Ascending aorta (tissue), 2 donors: ENCODE measurements around the gene THEMIS2. TPM values are rescaled to one million over a fixed set of nuclear protein-coding genes. Genes with fewer than 3 reads are reported as not detected.

ENCODE experiments used
- DNase-seq, 2 donors: peaks; one replicate each; pipeline ENCODE4 v3.0.0-alpha.2; 2019; ENCODE audit warnings: low spot score in 2 of 2
- H3K27ac ChIP-seq, 2 donors: fragments of 200-600 bp; sonication (generic); one replicate each; pipeline ENCODE4 v1.5.1; 2016 to 2017; ENCODE audit warnings: mild to moderate bottlenecking in 1 of 2
- H3K27me3 ChIP-seq: fragments of 200-600 bp; sonication (generic); one replicate; pipeline ENCODE4 v1.5.1; 2017
- H3K36me3 ChIP-seq, 2 donors: fragments of 200-600 bp; sonication (generic); one replicate each; pipeline ENCODE4 v1.5.1; 2016
- H3K4me1 ChIP-seq, 2 donors: fragments of 200-600 bp; sonication (generic); one replicate each; pipeline ENCODE4 v1.5.1; 2016 to 2017; ENCODE audit warnings: mild to moderate bottlenecking in 1 of 2
- H3K4me3 ChIP-seq, 2 donors: fragments of 200-600 bp; sonication (generic); one replicate each; pipeline ENCODE4 v1.5.1; 2016 to 2017; ENCODE audit warnings: mild to moderate bottlenecking in 1 of 2
- H3K9me3 ChIP-seq, 2 donors: fragments of 200-600 bp; sonication (generic); one replicate each; pipeline ENCODE4 v1.5.1; 2016
- CTCF ChIP-seq, 3 experiments: fragments of 200-600 bp in 2 of 3; fragments of 450-650 bp in 1 of 3; sonication (generic) in 2 of 3; IDR thresholded peaks; one replicate each; pipeline ENCODE4 v1.5.1; 2016 to 2019; ENCODE audit warnings: antibody characterized with exemption in 3 of 3, mild to moderate bottlenecking in 1 of 3, moderate library complexity in 1 of 3
- intact Hi-C: fragments of 100-400 bp; cut with DNase I; formaldehyde crosslinking; loops from one replicate; pipeline ENCODE4 v1.15.1; 2023
- total RNA-seq: library from RNA; depleted of rRNA; stranded (reverse); fragments of >200 nt; gene quantifications from one replicate; pipeline ENCODE4 v1.1.0, GENCODE V29; 2016

THEMIS2 gene
- total RNA-seq, 1 donor from 2014 or later, result 206 TPM

GRCh38 chr1:27872802-27873551 lies 633 bp downstream of the THEMIS2 start:
- Histone ChIP-seq H3K4me1 (peaks cover 2 to 3% of the 10 kb centered on the region in 2 donors), H3K27me3 (no peaks in the 10 kb centered on the region), H3K36me3 (no peaks in the 10 kb centered on the region), H3K4me3 (peak overlapping the region; percentile 59 to 83), H3K9me3 (no peaks in the 10 kb centered on the region), H3K27ac (peak overlapping the region; percentile 48 to 73)
- DNase-seq, result no peak
- intact Hi-C loops, result no loop called here
- TF ChIP-seq CTCF (IDR thresholded peaks at IDR 0.05), result no peak

GRCh38 chr1:27873671-27874384 lies 1.5 kb downstream of the THEMIS2 start:
- no peaks in the 10 kb centered on the region for H3K27me3 ChIP-seq
- no peaks in the 10 kb centered on the region for H3K9me3 ChIP-seq
- DNase-seq, result no peak
- peaks cover 2 to 3% of the 10 kb centered on the region in 2 donors for H3K4me1 ChIP-seq
- intact Hi-C loops, result no loop called here
- peak overlapping the region; percentile 59 to 83 for H3K4me3 ChIP-seq
- TF ChIP-seq CTCF (IDR thresholded peaks at IDR 0.05), result no peak
- peak overlapping the region; percentile 57 to 73 for H3K27ac ChIP-seq
- no peaks in the 10 kb centered on the region for H3K36me3 ChIP-seq

DNA sequence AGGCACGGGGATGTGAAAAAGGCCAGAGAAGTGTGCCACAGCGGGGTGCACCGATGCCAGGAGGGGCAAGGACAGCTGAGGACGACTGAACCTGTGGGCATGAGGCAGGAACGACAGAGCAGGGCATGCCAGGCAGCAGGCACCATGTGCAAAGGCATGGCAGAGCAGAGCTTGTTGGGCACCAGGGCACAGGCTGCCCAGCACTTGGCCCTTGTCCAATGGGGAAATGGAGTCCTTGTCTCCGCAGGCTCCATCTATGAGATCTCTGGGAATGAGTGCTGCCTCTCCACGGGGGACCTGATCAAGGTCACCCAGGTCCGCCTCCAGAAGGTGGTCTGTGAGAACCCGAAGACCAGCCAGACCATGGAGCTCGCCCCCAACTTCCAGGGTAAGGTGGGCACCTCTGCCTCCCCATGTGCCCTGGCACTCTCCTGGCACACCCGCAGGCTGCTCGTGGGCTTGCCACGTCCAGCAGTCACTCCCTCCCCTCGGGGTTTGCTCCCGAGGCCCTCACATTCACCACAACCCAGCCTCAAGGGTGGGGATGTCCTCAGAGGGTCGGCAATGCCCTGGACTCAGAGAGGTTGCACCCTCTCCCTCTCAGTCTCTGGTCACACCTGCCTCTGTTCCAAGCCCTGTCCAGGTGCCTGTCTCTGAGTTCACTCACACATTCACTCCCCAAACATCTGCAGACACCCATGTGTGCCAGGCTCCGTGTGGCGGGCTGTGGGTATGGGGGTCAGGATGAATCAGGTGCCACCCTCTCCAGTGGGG lies 4.2 kb downstream of the THEMIS2 start:
- no peak for DNase-seq

DNA sequence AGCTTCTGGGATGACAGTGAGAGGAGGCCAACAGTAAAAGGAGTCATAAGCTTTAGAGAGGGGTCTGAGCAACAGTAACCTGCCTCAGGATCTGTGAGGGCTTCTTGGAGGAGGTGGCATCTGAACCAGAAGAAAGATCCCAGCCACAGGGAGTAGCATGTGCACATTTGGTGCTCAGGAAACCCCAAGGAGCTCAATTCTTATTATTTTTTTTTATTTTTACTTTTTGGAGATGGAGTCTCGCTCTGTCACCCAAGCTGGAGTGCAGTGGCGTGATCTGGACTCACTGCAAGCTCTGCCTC lies 4.7 kb downstream of the THEMIS2 start:
- Histone ChIP-seq H3K36me3 (no peaks in the 10 kb centered on the region), H3K27me3 (no peaks in the 10 kb centered on the region), H3K4me1 (peaks cover 2 to 3% of the 10 kb centered on the region in 2 donors), H3K27ac (no peak overlapping the region), H3K4me3 (no peak overlapping the region), H3K9me3 (no peaks in the 10 kb centered on the region)
- intact Hi-C loops, result no loop called here
- no peak for TF ChIP-seq CTCF (IDR thresholded peaks at IDR 0.05)
- DNase-seq, result no peak

More for the DNA sequence above, 4.2 kb downstream of the THEMIS2 start:
- no peaks in the 10 kb centered on the region for H3K36me3 ChIP-seq
- H3K27ac ChIP-seq, result peak overlapping the region in 1 of 2 donors; percentile 73
- peaks cover 2 to 3% of the 10 kb centered on the region in 2 donors for H3K4me1 ChIP-seq
- H3K4me3 ChIP-seq, result no peak overlapping the region
- intact Hi-C loops, result no loop called here
- no peaks in the 10 kb centered on the region for H3K27me3 ChIP-seq
- no peak for TF ChIP-seq CTCF (IDR thresholded peaks at IDR 0.05)
- H3K9me3 ChIP-seq, result no peaks in the 10 kb centered on the region

- H3K4me1 ChIP-seq, result no peaks in the 10 kb centered on the region
- H3K9me3 ChIP-seq, result no peaks in the 10 kb centered on the region
- DNase-seq, result no peak
- no peak overlapping the region for H3K27ac ChIP-seq
- no peaks in the 10 kb centered on the region for H3K36me3 ChIP-seq
- intact Hi-C loops, result no loop called here
- H3K4me3 ChIP-seq, result no peak overlapping the region
- H3K27me3 ChIP-seq, result no peaks in the 10 kb centered on the region
- no peak for TF ChIP-seq CTCF (IDR thresholded peaks at IDR 0.05)
Measured at GRCh38 chr1:27878039-27878438, 5.7 kb downstream of the THEMIS2 start.
